DND-41 (cell line): ENCODE measurements around the gene SEZ6L2.

Experiments used
- ATAC-seq: fragments of 200-7000 bp; cut with Tn5 transposase; 3 replicates; pipeline ENCODE4 v1.9.1; 2021; ENCODE audit warnings: low read depth; ENCODE audit not compliant: insufficient read depth
- DNase-seq: peaks from one replicate; pipeline ENCODE4 v3.0.0-alpha.2; 2020
- H2AFZ ChIP-seq: 2 replicates; pipeline ENCODE4 v1.6.0; 2012; ENCODE audit warnings: low read depth, low read length
- H3K27ac ChIP-seq: 2 replicates; pipeline ENCODE4 v1.5.1; 2012; ENCODE audit warnings: low read length, inconsistent platforms
- H3K27me3 ChIP-seq: fragments of 200-600 bp; sonication (generic); 2 replicates; pipeline ENCODE4 v1.6.0; 2012; ENCODE audit warnings: low read length, mild to moderate bottlenecking, inconsistent platforms; ENCODE audit not compliant: insufficient read depth, poor library complexity
- H3K36me3 ChIP-seq: 2 replicates; pipeline ENCODE4 v1.5.1; 2012; ENCODE audit warnings: low read length, inconsistent platforms; ENCODE audit not compliant: insufficient read depth
- H3K4me1 ChIP-seq: 2 replicates; pipeline ENCODE4 v1.5.1; 2012; ENCODE audit warnings: mild to moderate bottlenecking, low read length; ENCODE audit not compliant: insufficient read depth
- H3K4me2 ChIP-seq: 2 replicates; pipeline ENCODE4 v1.6.0; 2012; ENCODE audit warnings: mild to moderate bottlenecking, moderate library complexity, low read length, inconsistent platforms; ENCODE audit not compliant: insufficient read depth
- H3K4me3 ChIP-seq, 2 experiments: fragments of 200-600 bp in 1 of 2; shearing (Covaris generic) in 1 of 2; 2 replicates each; pipeline ENCODE4 v1.5.1; 2012 to 2016; ENCODE audit warnings: inconsistent platforms in 2 of 2, low read length in 2 of 2, mild to moderate bottlenecking in 2 of 2, low read depth in 1 of 2, moderate library complexity in 1 of 2
- H3K79me2 ChIP-seq: 2 replicates; pipeline ENCODE4 v1.6.0; 2012; ENCODE audit warnings: low read length, inconsistent platforms; ENCODE audit not compliant: insufficient read depth
- H3K9ac ChIP-seq: 2 replicates; pipeline ENCODE4 v1.6.0; 2012; ENCODE audit warnings: low read depth, mild to moderate bottlenecking, inconsistent platforms, low read length, moderate library complexity
- H3K9me3 ChIP-seq: 2 replicates; pipeline ENCODE4 v1.5.1; 2012; ENCODE audit warnings: low read length, moderate library complexity, mild to moderate bottlenecking, inconsistent platforms; ENCODE audit not compliant: insufficient read depth, severe bottlenecking
- H4K20me1 ChIP-seq: 2 replicates; pipeline ENCODE4 v1.6.0; 2012; ENCODE audit warnings: low read length; ENCODE audit not compliant: insufficient read depth
- EZH2 ChIP-seq: IDR thresholded peaks from 3 replicates; pipeline ENCODE4 v1.6.1; 2012; ENCODE audit warnings: borderline replicate concordance, low read depth, mild to moderate bottlenecking, moderate library complexity, low read length, inconsistent platforms; ENCODE audit not compliant: severe bottlenecking
- TF ChIP-seq, protein P1 (sequence below): IDR thresholded peaks from 2 replicates; pipeline ENCODE4 v1.5.1; 2012; ENCODE audit warnings: borderline replicate concordance, low read length, moderate library complexity, mild to moderate bottlenecking; ENCODE audit not compliant: poor library complexity, severe bottlenecking; ENCODE audit errors: extremely low read depth

The SEZ6L2 gene

GRCh38 chr16:29831490-29831889, 67.9 kb downstream of the SEZ6L2 start:
- Histone ChIP-seq H3K4me2 (no peak overlapping the region), H3K27me3 (no peaks in the 10 kb centered on the region), H2AFZ (no peak overlapping the region), H3K4me3 (no peak overlapping the region), H4K20me1 (no peaks in the 10 kb centered on the region), H3K9me3 (no peaks in the 10 kb centered on the region), H3K27ac (no peak overlapping the region), H3K4me1 (peaks cover 15% of the 10 kb centered on the region), H3K79me2 (no peaks in the 10 kb centered on the region), H3K9ac (no peak overlapping the region), H3K36me3 (no peaks in the 10 kb centered on the region)
- DNase-seq (no peak), ATAC-seq (no peak)
- TF ChIP-seq, protein P1, sequence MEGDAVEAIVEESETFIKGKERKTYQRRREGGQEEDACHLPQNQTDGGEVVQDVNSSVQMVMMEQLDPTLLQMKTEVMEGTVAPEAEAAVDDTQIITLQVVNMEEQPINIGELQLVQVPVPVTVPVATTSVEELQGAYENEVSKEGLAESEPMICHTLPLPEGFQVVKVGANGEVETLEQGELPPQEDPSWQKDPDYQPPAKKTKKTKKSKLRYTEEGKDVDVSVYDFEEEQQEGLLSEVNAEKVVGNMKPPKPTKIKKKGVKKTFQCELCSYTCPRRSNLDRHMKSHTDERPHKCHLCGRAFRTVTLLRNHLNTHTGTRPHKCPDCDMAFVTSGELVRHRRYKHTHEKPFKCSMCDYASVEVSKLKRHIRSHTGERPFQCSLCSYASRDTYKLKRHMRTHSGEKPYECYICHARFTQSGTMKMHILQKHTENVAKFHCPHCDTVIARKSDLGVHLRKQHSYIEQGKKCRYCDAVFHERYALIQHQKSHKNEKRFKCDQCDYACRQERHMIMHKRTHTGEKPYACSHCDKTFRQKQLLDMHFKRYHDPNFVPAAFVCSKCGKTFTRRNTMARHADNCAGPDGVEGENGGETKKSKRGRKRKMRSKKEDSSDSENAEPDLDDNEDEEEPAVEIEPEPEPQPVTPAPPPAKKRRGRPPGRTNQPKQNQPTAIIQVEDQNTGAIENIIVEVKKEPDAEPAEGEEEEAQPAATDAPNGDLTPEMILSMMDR: no peak
- TF ChIP-seq EZH2: no peak

DNA sequence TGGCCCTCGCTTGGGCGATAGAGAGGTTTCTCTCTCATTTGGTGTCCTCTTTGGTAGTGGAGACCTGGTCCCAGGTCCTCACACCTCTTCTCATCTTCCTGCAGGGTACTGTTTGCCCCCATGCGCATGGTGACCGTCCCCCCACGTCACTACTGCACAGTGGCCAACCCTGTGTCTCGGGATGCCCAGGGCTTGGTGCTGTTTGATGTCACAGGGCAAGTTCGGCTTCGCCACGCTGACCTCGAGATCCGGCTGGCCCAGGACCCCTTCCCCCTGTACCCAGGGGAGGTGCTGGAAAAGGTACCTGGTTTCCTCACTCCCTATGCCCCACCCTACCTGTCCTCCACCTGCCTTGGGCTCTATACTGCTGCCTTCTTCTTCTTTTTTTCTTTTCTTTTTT, 68.6 kb downstream of the SEZ6L2 start:
- no peak overlapping the region for H3K27ac ChIP-seq
- H3K36me3 ChIP-seq: no peaks in the 10 kb centered on the region
- peaks cover 22% of the 10 kb centered on the region for H3K4me1 ChIP-seq
- H3K4me2 ChIP-seq: no peak overlapping the region
- no peak overlapping the region for H3K4me3 ChIP-seq
- no peak for DNase-seq
- TF ChIP-seq EZH2: no peak
- TF ChIP-seq, protein P1: no peak
- ATAC-seq: no peak
- H3K79me2 ChIP-seq: no peaks in the 10 kb centered on the region
- no peaks in the 10 kb centered on the region for H3K27me3 ChIP-seq
- H4K20me1 ChIP-seq: no peaks in the 10 kb centered on the region
- H2AFZ ChIP-seq: no peak overlapping the region
- no peaks in the 10 kb centered on the region for H3K9me3 ChIP-seq
- H3K9ac ChIP-seq: no peak overlapping the region

DNA sequence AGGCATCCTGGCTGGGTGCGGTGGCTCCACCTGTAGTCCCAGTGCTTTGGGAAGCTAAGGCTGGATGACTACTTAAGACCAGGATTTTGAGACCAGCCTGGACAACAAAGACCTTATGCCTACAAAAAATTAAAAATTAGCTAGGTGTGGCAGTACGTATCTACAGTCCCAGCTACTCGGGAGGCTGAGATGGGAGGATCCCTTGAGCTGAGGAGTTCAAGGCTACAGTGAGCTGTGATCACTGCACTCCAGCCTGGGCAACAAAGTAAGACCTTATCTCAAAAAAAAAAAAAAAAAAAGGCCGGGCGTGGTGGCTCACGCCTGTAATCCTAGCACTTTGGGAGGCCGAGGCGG, 73.0 kb downstream of the SEZ6L2 start:
- ATAC-seq: no peak
- Histone ChIP-seq H3K27me3 (no peaks in the 10 kb centered on the region), H2AFZ (no peak overlapping the region), H3K27ac (no peak overlapping the region), H4K20me1 (peaks cover 4% of the 10 kb centered on the region), H3K79me2 (no peaks in the 10 kb centered on the region), H3K4me1 (peaks cover 27% of the 10 kb centered on the region), H3K4me2 (peak overlapping the region; percentile 42), H3K36me3 (no peaks in the 10 kb centered on the region), H3K4me3 (no peak overlapping the region), H3K9ac (no peak overlapping the region), H3K9me3 (no peaks in the 10 kb centered on the region)
- no peak for DNase-seq
- TF ChIP-seq EZH2: no peak
- TF ChIP-seq, protein P1: no peak
